ENCODE results near the gene LRRC27.

Gene LRRC27

DNA sequence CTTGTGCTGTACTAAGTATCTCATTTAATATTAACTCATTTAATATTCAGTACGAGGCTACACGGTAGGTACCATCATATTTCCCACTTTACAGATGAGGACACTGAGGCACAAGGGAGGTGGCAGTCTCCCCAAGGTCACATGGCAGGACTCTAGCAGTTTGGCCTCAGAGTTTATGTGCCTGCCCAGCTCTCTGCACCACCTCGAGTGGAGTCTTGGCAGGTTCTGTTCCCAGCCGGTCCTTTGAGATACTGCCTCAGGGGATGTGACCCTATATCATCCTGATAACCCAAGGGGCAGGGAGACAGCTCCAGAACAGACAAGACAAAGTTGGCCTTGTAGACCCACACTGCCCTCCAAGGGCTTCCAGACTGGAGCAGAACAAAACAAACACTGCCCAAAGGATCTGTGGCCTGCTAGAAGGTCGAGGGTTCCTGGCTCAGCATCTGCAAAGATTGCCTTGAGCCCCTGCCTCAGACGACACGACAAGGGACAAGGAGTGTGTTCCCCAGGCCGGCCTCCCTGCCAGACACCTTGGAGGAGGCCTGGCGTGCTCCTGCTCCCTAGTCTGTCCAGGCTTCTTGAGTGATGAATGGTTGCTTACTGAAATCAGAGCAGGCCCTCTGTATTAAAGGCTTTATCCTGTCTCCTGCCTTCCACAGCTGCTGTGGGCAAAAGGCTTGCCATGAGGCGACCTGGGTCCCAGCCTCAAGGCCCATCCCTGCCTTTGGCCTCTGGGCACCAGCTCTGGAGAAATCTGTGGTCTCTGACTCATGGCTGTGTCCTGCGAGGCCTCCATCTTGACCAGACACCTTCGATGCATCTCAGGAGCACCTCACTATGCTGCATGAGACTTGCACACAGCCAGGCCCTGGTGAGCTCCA, 61.1 kb downstream of the LRRC27 start:
- DNase-seq = no peak

- DNase-seq = no peak
Observed at GRCh38 chr10:132393695-132394181, 61.7 kb downstream of the LRRC27 start.

DNA sequence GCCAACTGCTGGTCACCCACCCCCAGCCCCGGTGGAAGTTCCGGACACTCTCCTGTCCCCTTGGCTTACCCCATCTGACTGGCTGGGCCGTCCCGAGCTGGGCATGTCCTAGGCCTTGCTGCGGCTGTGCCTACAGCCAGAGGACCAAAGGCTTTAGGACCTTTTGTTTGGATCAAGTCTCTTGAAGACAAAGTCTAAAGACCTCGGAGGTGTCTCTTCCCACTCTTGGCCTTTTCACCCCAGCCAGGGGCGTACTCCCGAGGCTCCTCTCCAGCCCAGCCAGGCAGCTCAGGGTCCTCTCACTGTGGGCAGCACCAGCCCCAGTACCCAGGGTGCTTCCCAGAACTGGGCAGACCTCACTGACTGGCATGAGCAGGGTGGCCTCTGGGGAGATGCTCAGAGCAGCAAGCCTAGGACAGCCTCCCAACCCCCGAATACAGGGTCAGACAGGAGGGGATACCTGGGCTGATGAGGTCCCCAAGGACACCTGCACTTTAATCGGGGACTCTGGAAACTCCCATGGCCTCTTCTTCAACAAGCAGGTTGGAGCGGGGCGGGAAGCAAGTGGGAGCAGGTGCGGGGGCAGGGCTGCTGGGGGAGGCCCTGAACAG, 62.3 kb downstream of the LRRC27 start:
- no peak for DNase-seq

DNA sequence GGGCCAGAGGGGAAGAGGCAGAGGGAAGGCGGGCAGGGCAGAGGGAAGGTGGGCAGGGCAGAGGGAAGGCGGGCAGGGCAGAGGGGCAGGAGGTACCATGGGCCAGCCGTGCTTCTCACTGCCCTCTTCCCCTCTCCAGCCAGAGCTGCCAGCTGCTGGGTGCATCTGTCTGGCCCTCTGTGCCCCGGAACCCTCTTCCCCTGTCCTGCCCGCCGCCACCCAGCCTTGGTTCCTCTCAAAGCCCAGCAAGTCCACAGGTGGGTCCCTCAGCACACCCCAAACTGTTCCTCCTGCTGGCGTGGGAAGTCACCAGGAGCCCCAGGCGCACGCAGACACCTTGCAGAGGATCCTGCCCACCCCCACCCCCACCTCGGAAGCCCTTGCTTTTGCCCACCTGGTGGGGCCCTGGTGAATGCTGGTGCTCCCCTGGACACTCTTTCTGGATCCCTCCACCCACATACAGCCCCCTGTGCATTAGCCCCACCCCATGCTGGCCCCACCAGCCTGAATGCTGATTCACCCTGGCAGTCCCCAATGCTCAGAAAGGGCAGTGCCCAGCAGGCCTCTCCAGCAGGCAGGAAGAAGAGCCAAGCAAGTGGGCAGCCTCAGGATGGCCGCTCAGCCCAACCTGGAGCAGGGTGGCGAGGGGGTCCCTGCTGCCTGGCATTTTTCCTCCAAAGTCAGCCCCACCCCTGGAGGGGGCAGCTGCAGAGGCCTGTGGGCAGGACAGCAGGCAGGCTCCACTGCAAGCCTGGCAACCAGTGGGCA, 63.1 kb downstream of the LRRC27 start:
- no peak for DNase-seq

DNA sequence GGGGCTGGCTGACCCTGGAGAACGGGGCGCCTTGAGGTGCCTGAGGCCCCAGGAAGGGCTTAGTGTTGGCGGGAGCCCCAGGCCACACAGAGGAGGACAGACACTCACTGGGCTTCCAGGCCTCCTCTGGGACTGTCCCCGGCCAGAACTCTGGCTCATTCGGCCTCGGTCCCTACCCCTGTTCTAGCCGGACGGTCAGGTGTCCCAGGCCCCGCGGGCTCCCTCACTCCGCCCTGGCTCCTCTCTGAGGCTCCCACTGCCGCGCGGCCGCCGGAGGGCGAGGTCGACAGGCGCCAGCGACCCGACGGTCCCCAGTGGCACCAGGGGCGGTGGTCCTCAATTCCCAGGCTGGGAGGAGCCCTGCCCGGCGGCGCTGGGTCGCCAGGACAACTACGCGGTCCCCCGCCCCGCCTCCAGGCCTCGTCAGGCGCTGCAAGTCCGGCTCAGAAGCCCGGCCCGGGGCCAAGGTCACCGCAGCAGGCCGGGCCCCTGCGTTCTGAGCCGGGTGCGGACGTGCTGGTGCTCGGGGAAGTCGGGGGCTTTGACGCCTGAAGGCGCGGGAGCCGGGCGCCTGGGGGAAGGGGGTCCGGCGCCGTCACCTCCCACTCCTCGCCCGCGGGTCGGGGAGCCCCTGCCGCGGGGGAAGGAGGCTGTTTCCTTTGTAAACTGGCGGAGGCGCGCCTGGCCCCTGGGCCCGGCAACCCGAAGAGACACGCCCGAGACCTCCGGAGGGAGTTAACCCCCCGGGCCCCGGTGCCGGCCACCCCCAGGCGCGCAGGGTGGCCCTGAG, 63.9 kb downstream of the LRRC27 start:
- DNase-seq = no peak

GRCh38 chr10:132396494-132397035, 64.6 kb downstream of the LRRC27 start:
- peak; percentile 62 for DNase-seq

GRCh38 chr10:132397036-132397541, 65.1 kb downstream of the LRRC27 start, which contains the start of gene PWWP2B:
TSS of gene PWWP2B (plus strand) at chr10:132397200. CDS start at chr10:132397227, 27 bp downstream.
- DNase-seq = peak; percentile 68

- peak; percentile 38 for DNase-seq
Observed at GRCh38 chr10:132397671-132398565, 65.9 kb downstream of the LRRC27 start.

GRCh38 chr10:132398566-132398991, 66.6 kb downstream of the LRRC27 start:
- no peak for DNase-seq

GRCh38 chr10:132399117-132400035, 67.4 kb downstream of the LRRC27 start:
- DNase-seq = no peak

GRCh38 chr10:132400041-132400546, 68.1 kb downstream of the LRRC27 start:
- DNase-seq = no peak

GRCh38 chr10:132400547-132401151, 68.7 kb downstream of the LRRC27 start:
- no peak for DNase-seq

DNA sequence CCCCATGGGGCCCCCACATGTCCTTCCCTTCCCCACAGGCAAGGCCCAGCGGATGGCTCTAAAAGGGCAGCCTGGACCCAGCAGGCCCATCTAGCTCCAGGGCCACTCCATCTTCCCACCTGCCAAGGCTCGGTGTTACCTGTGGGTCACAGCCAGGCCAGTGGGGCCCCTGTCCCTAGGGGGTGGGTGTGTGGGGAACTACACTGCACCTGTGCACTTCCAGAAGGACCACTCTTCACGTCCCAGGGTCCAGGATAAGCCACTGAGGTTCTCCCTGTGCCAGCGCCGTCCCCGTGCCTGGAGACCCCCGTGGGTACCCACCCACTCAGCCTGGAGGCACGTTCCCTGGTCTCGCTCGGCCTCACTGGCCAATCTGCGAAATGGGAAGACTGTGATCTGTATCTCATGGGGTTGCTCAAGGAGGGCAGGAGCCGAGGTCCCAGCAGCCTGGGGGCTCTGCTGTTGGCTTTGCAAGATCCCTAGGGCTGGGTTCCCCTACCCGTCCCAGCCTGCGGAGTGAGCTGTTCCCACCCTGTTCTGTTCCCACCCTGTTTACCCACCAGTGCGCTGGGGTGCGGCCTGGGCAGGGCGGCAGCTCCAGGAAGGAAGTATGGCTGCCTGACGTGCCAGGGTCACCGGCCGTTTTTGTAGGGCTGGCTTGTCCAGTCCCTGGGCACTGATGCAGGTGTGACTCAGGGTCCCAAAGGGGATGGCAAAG, 69.6 kb downstream of the LRRC27 start:
- DNase-seq = no peak

GRCh38 chr10:132402781-132403241, 70.8 kb downstream of the LRRC27 start:
- DNase-seq = no peak

- DNase-seq = no peak
Observed at GRCh38 chr10:132403511-132404168, 71.6 kb downstream of the LRRC27 start.

DNA sequence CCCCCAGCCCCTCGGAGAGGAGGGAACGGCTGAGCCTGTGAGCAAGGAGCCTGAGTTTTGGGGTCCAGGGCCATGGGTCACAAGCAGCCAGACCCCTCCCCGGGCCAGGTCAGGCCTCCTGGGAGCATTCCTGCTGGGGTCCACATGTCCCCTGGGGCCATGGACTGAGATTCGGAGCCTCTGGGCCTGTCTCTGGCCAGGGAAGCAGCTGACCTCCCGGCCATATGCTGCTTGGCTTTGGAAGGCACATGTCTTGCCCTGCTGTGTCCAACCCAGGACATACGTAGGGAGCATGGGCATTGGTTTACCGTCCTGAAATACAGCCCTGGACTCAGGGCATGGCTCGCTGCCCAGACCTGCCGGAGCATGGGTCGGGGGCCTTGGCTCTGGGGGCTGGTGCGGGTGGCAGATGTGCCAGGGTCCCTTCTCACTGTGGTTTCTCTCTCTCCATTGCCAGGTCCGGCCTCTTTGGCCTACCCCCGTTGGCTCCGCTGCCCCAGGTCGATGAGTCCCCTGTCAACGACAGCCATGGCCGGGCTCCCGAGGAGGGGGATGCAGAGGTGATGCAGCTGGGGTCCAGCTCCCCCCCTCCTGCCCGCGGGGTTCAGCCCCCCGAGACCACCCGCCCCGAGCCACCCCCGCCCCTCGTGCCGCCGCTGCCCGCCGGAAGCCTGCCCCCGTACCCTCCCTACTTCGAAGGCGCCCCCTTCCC, 72.3 kb downstream of the LRRC27 start:
- DNase-seq = no peak

DNA sequence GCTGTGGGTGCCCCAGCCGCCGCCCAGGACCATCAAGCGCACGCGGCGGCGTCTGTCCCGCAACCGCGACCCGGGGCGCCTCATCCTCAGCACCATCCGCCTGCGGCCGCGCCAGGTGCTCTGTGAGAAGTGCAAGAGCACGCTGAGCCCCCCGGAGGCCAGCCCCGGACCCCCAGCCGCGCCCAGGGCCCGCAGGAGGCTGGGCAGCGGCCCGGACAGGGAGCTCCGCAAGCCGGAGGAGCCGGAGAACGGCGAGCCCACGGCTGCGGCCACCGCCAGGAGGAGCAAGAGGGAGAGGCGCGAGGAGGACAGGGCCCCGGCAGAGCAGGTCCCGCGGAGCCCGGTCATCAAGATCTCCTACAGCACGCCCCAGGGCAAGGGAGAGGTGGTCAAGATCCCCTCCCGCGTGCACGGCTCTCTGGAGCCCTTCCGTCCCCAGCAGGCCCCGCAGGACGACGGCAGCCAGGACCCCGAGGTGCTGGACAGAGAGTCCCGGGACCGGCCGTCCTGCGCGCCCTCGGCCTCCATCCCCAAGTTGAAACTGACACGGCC, 73.0 kb downstream of the LRRC27 start:
- DNase-seq = no peak

All from stimulated activated CD4-positive, alpha-beta T cell treated with anti-CD3 and anti-CD28 coated beads, Interleukin-4, amount 100 ng/mL, for 1 hour (primary cell).